ENCODE results near the gene PRPSAP1.

DNA sequence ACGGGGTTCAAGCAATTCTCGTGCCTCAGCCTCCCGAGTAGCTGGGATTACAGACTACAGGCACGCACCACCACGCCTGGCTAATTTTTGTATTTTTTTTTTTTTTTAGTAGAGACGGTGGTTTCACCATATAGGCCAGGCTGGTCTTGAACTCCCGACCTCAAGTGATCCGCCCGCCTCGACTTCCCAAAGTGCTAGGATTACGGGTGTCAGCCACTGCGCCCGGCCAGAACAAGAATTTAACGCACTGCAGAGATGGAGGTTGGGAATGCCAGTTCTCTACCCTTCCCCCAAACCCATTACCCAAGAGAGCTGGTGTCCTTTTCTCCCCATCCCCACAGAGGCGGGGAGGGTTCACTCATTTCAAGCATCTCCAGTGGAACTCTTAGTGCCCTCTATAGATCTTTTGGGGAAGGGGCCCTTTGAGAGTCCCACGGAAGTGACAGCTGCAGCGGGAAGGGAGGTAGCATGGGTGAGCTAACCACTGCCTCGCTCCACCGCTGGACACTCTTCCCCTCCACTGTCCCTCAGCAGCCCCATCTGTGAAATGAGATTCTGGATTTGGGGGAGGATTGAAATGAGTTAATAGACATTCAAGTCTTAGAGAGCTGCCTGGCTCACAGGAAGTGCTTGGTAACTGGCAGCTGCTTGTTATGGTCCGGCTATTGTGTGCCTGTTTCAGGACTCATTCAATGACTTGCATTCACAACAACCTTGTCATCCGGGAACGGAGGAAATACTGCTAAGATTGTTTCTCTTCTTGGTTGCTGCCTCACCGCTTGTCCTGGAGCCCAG lies 92.1 kb downstream of the PRPSAP1 start:
- TF ChIP-seq, protein P1, sequence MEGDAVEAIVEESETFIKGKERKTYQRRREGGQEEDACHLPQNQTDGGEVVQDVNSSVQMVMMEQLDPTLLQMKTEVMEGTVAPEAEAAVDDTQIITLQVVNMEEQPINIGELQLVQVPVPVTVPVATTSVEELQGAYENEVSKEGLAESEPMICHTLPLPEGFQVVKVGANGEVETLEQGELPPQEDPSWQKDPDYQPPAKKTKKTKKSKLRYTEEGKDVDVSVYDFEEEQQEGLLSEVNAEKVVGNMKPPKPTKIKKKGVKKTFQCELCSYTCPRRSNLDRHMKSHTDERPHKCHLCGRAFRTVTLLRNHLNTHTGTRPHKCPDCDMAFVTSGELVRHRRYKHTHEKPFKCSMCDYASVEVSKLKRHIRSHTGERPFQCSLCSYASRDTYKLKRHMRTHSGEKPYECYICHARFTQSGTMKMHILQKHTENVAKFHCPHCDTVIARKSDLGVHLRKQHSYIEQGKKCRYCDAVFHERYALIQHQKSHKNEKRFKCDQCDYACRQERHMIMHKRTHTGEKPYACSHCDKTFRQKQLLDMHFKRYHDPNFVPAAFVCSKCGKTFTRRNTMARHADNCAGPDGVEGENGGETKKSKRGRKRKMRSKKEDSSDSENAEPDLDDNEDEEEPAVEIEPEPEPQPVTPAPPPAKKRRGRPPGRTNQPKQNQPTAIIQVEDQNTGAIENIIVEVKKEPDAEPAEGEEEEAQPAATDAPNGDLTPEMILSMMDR (IDR thresholded peaks at IDR 0.05) = no peak
- no peak for TF ChIP-seq EZH2phosphoT487 (IDR thresholded peaks at IDR 0.05; ENCODE audit: borderline replicate concordance, low read depth)

All from SK-N-SH (cell line).